SK-N-SH (cell line): ENCODE measurements around the gene ELMOD2. TPM values are rescaled to one million over a fixed set of nuclear protein-coding genes. Genes with fewer than 3 reads are reported as not detected.

ENCODE experiments used
- CTCF ChIA-PET: fragments of 300-600, 350-600 bp; formaldehyde crosslinking; extraction: SDS; loops from one replicate; lab custom pipeline; 2021; lab: Yijun Ruan, JAX
- POLR2A ChIA-PET: fragments of 350-600 bp; sonication (Branson Sonifier 250); formaldehyde crosslinking; extraction: SDS; loops from one replicate; lab custom pipeline; 2020; ENCODE audit warnings: antibody characterized with exemption, inconsistent platforms; lab: Yijun Ruan, JAX
- DNase-seq: peaks from one replicate; pipeline ENCODE4 v3.0.0; 2012
- H2AFZ ChIP-seq: fragments of 200-600 bp; sonication (generic); 2 replicates; pipeline ENCODE4 v1.8.1; 2016; ENCODE audit warnings: antibody characterized with exemption, mild to moderate bottlenecking, low read depth
- H3F3A ChIP-seq: fragments of 200-600 bp; sonication (generic); replicated peaks from 2 replicates; pipeline ENCODE3; 2016; ENCODE audit warnings: antibody characterized with exemption, mild to moderate bottlenecking; ENCODE audit not compliant: insufficient read depth
- H3K27ac ChIP-seq, 2 experiments: fragments of 200-500 bp in 1 of 2; fragments of 200-600 bp in 1 of 2; sonication (Bioruptor generic) in 1 of 2; sonication (generic), shearing (Covaris generic) in 1 of 2; 2 replicates each; pipeline versions ENCODE4 v1.5.1 to v1.6.1; 2014 to 2016; ENCODE audit warnings: low read depth in 2 of 2, inconsistent platforms in 1 of 2, low read length in 1 of 2, mild to moderate bottlenecking in 1 of 2, mixed read lengths in 1 of 2
- H3K27me3 ChIP-seq: fragments of 200-600 bp; sonication (generic), shearing (Covaris generic); 2 replicates; pipeline ENCODE4 v1.6.1; 2016; ENCODE audit warnings: mixed run types; ENCODE audit not compliant: insufficient read depth
- H3K36me3 ChIP-seq, 2 experiments: fragments of 200-500 bp in 1 of 2; fragments of 200-600 bp in 1 of 2; sonication (Bioruptor generic) in 1 of 2; sonication (generic) in 1 of 2; replicated peaks in 1 of 2; 2 replicates each; pipeline versions ENCODE3 to v1.5.1; 2014 to 2016; ENCODE audit warnings: low read length in 1 of 2, mild to moderate bottlenecking in 1 of 2; ENCODE audit not compliant: insufficient read depth in 2 of 2, control insufficient read depth in 1 of 2
- H3K4me1 ChIP-seq, 2 experiments: fragments of 200-500 bp in 1 of 2; fragments of 200-600 bp in 1 of 2; sonication (Bioruptor generic) in 1 of 2; sonication (generic), shearing (Covaris generic) in 1 of 2; 2 replicates each; pipeline versions ENCODE4 v1.5.1 to v1.6.1; 2014 to 2016; ENCODE audit warnings: low read depth in 1 of 2, low read length in 1 of 2, mixed run types in 1 of 2; ENCODE audit not compliant: insufficient read depth in 2 of 2, control insufficient read depth in 1 of 2
- H3K4me2 ChIP-seq: fragments of 200-600 bp; sonication (generic), shearing (Covaris generic); 2 replicates; pipeline ENCODE4 v1.6.1; 2017; ENCODE audit warnings: mixed run types
- H3K4me3 ChIP-seq, 2 experiments: fragments of 200-500 bp in 1 of 2; fragments of 200-600 bp in 1 of 2; sonication (Bioruptor generic) in 1 of 2; sonication (generic), shearing (Covaris generic) in 1 of 2; 2 replicates each; pipeline versions ENCODE4 v1.5.1 to v1.8.1; 2014 to 2016; ENCODE audit warnings: low read depth in 2 of 2, inconsistent platforms in 1 of 2, low read length in 1 of 2, mild to moderate bottlenecking in 1 of 2, mixed read lengths in 1 of 2, moderate library complexity in 1 of 2
- H3K79me2 ChIP-seq: fragments of 200-600 bp; sonication (generic); 2 replicates; pipeline ENCODE4 v1.8.1; 2017; ENCODE audit warnings: mild to moderate bottlenecking; ENCODE audit not compliant: insufficient read depth
- H3K9ac ChIP-seq: fragments of 200-600 bp; sonication (generic); 2 replicates; pipeline ENCODE4 v1.6.1; 2017; ENCODE audit warnings: mixed run types
- H3K9me2 ChIP-seq: fragments of 200-600 bp; sonication (generic); 2 replicates; pipeline ENCODE4 v1.6.1; 2017; ENCODE audit warnings: mixed run types
- H3K9me3 ChIP-seq: fragments of 200-600 bp; sonication (generic); 2 replicates; pipeline ENCODE4 v1.6.1; 2017; ENCODE audit warnings: mixed run types, mild to moderate bottlenecking, moderate library complexity
- H4K20me1 ChIP-seq: fragments of 200-600 bp; sonication (generic); 2 replicates; pipeline ENCODE4 v1.6.1; 2017; ENCODE audit warnings: mild to moderate bottlenecking, mixed run types; ENCODE audit not compliant: insufficient read depth
- CHD2 ChIP-seq: fragments of 150-350 bp; IDR thresholded peaks from 2 replicates; pipeline ENCODE4 v1.6.1; 2018; ENCODE audit warnings: low read length; ENCODE audit not compliant: partially characterized antibody
- EP300 ChIP-seq, 2 experiments: IDR thresholded peaks; 2 replicates each; pipeline versions ENCODE4 v1.4.0 to v1.6.1; 2012; ENCODE audit warnings: borderline replicate concordance in 1 of 2, low read depth in 1 of 2, low read length in 1 of 2
- EZH2phosphoT487 ChIP-seq: fragments of 200-600 bp; sonication (generic); IDR thresholded peaks from 2 replicates; pipeline ENCODE4 v1.6.1; 2017; ENCODE audit warnings: low read depth, mixed run types, mild to moderate bottlenecking, antibody characterized with exemption, moderate library complexity, borderline replicate concordance
- FOSL2 ChIP-seq: IDR thresholded peaks from 2 replicates; pipeline ENCODE4 v1.4.0; 2012; ENCODE audit warnings: low read depth, mild to moderate bottlenecking, moderate library complexity, borderline replicate concordance
- FOXJ3 ChIP-seq: sonication (generic); formaldehyde crosslinking; IDR thresholded peaks from 2 replicates; pipeline ENCODE4 v1.5.1; 2020; ENCODE audit warnings: mild to moderate bottlenecking, missing genetic modification reagents
- GABPA ChIP-seq: IDR thresholded peaks from 2 replicates; pipeline ENCODE4 v1.4.0; 2012; ENCODE audit warnings: low read depth, mild to moderate bottlenecking
- JUND ChIP-seq: IDR thresholded peaks from 2 replicates; pipeline ENCODE4 v1.4.0; 2012
- MEF2A ChIP-seq: IDR thresholded peaks from 2 replicates; pipeline ENCODE4 v1.4.0; 2012; ENCODE audit warnings: low read depth, borderline replicate concordance
- MXI1 ChIP-seq: IDR thresholded peaks from 2 replicates; pipeline ENCODE4 v1.6.1; 2012; ENCODE audit warnings: mild to moderate bottlenecking, low read depth, low read length, improper control_type of control experiment
- PBX3 ChIP-seq: IDR thresholded peaks from 2 replicates; pipeline ENCODE4; 2012
- POLR2AphosphoS5 ChIP-seq: IDR thresholded peaks from 2 replicates; pipeline ENCODE4 v1.6.1; 2012; ENCODE audit warnings: low read depth, low read length
- RAD21 ChIP-seq: IDR thresholded peaks from 2 replicates; pipeline ENCODE4 v1.6.1; 2012; ENCODE audit warnings: mild to moderate bottlenecking, low read length
- SIN3A ChIP-seq: IDR thresholded peaks from 2 replicates; pipeline ENCODE4 v1.6.1; 2012; ENCODE audit warnings: low read depth, mild to moderate bottlenecking, low read length, moderate library complexity, borderline replicate concordance
- SMC3 ChIP-seq: IDR thresholded peaks from 2 replicates; pipeline ENCODE4 v1.6.1; 2012; ENCODE audit warnings: low read depth, low read length, improper control_type of control experiment
- TCF12 ChIP-seq: IDR thresholded peaks from 2 replicates; pipeline ENCODE4 v1.4.0; 2012
- TEAD4 ChIP-seq: IDR thresholded peaks from 2 replicates; pipeline ENCODE4 v1.4.0; 2012; ENCODE audit warnings: mild to moderate bottlenecking, borderline replicate concordance; ENCODE audit not compliant: insufficient read depth
- USF2 ChIP-seq: fragments of 150-350 bp; IDR thresholded peaks from 2 replicates; pipeline ENCODE4 v1.6.1; 2017; ENCODE audit warnings: antibody characterized with exemption, low read length, low read depth, borderline replicate concordance
- ZBTB33 ChIP-seq: IDR thresholded peaks from 2 replicates; pipeline ENCODE4 v1.4.0; 2012; ENCODE audit warnings: low read depth, borderline replicate concordance
- WGBS: methylation state at CpG from one replicate; pipeline ENCODE4 v1.1.6; 2017; ENCODE audit warnings: low lambda C conversion rate; 5-methylcytosine and 5-hydroxymethylcytosine counted together
- polyA plus RNA-seq, 3 experiments: library from polyadenylated mRNA; depleted of rRNA; stranded (reverse); fragments of >200 nt; gene quantifications; 2 replicates each; pipeline ENCODE4 v1.2.3, GENCODE V29; 2012
- TF ChIP-seq, protein P1 (sequence below): IDR thresholded peaks from 2 replicates; pipeline ENCODE4 v1.4.0; 2012; ENCODE audit warnings: low read depth
- TF ChIP-seq, protein P2 (sequence below): fragments of 200-600 bp; sonication (generic); IDR thresholded peaks from 2 replicates; pipeline ENCODE4 v1.6.1; 2017; ENCODE audit warnings: antibody characterized with exemption, mild to moderate bottlenecking, moderate library complexity

ELMOD2 gene
- polyA plus RNA-seq, 1 of the 3 experiments (the other 2 are of a cell fraction) = 5.0 TPM

- WGBS = 13% methylated on average over 1 of the region's 1 CpG
- Histone ChIP-seq H3K36me3 (no peaks in the 10 kb centered on the region), H3K79me2 (no peaks in the 10 kb centered on the region), H4K20me1 (no peaks in the 10 kb centered on the region), H2AFZ (no peak overlapping the region), H3K27me3 (peaks cover 18% of the 10 kb centered on the region; the same call in 1 of the 2 replicates), H3K27ac (no peak overlapping the region), H3K9me3 (no peaks in the 10 kb centered on the region), H3K4me3 (no peak overlapping the region), H3K9ac (no peak overlapping the region), H3F3A (no peaks in the 10 kb centered on the region), H3K4me2 (no peak overlapping the region), H3K9me2 (no peaks in the 10 kb centered on the region), H3K4me1 (peaks cover 0 to under 1% of the 10 kb centered on the region in 2 experiments; a peak in 1 of 4 replicates)
- DNase-seq = no peak
- TF ChIP-seq RAD21 (no peak), EP300 (IDR thresholded peaks at IDR 0.05; ENCODE audit: borderline replicate concordance in 1 of 2, low read depth in 1 of 2, low read length in 1 of 2) (no peak), FOSL2 (no peak), EZH2phosphoT487 (no peak), TCF12 (no peak), POLR2AphosphoS5 (no peak), MXI1 (no peak), GABPA (no peak), JUND (no peak), TEAD4 (no peak), SMC3 (no peak), ZBTB33 (no peak), FOXJ3 (CRISPR knock-in tag) (no peak), MEF2A (no peak), USF2 (no peak), SIN3A (no peak), PBX3 (no peak), CHD2 (no peak)
- TF ChIP-seq, protein P1, sequence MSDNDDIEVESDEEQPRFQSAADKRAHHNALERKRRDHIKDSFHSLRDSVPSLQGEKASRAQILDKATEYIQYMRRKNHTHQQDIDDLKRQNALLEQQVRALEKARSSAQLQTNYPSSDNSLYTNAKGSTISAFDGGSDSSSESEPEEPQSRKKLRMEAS = no peak
- TF ChIP-seq, protein P2, sequence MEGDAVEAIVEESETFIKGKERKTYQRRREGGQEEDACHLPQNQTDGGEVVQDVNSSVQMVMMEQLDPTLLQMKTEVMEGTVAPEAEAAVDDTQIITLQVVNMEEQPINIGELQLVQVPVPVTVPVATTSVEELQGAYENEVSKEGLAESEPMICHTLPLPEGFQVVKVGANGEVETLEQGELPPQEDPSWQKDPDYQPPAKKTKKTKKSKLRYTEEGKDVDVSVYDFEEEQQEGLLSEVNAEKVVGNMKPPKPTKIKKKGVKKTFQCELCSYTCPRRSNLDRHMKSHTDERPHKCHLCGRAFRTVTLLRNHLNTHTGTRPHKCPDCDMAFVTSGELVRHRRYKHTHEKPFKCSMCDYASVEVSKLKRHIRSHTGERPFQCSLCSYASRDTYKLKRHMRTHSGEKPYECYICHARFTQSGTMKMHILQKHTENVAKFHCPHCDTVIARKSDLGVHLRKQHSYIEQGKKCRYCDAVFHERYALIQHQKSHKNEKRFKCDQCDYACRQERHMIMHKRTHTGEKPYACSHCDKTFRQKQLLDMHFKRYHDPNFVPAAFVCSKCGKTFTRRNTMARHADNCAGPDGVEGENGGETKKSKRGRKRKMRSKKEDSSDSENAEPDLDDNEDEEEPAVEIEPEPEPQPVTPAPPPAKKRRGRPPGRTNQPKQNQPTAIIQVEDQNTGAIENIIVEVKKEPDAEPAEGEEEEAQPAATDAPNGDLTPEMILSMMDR = no peak
- CTCF ChIA-PET = no interaction called here
- POLR2A ChIA-PET = no interaction called here
Observed at GRCh38 chr4:140584439-140584838, 60.5 kb downstream of the ELMOD2 start.
